ENCODE data around the gene RPLP2. TPM values are rescaled to one million over a fixed set of nuclear protein-coding genes. Genes with fewer than 3 reads are reported as not detected.

The RPLP2 gene
- total RNA-seq, 1 experiment from 2014 or later = 1,325 TPM

GRCh38 chr11:799641-800316 is 10.0 kb upstream of the RPLP2 start:
- Histone ChIP-seq H3K9me3 (ENCODE audit: low read depth, low read length, poor library complexity, severe bottlenecking) (no peaks in the 10 kb centered on the region), H3K4me3 (ENCODE audit: low read depth, low read length, poor library complexity, severe bottlenecking) (no peak overlapping the region), H3K4me1 (ENCODE audit: insufficient read depth, low read length, poor library complexity, severe bottlenecking) (peaks cover 7% of the 10 kb centered on the region), H3K27ac (ENCODE audit: low read depth, low read length, poor library complexity, severe bottlenecking) (no peak overlapping the region), H3K36me3 (ENCODE audit: insufficient read depth, low read length, poor library complexity, severe bottlenecking) (peaks cover 13% of the 10 kb centered on the region), H3K27me3 (replicated peaks; ENCODE audit: insufficient read depth, low read depth, low read length, poor library complexity) (no peaks in the 10 kb centered on the region)
- no peak for DNase-seq (ENCODE audit: low spot score)
- TF ChIP-seq CTCF (conservative IDR thresholded peaks at IDR 0.05; ENCODE audit: low read depth, low read length) (no peak), EZH2 (IDR thresholded peaks at IDR 0.05; ENCODE audit: borderline replicate concordance, low read depth, low read length, poor library complexity, severe bottlenecking) (no peak)
- CTCF ChIA-PET = no interaction called here
- POLR2A ChIA-PET (ENCODE audit: low non-redundant PET) = no interaction called here
- intact Hi-C loops (cut with micrococcal nuclease; ENCODE audit: unreplicated experiment) = no loop called here
- no TSS peak for BruUV-seq (replicated peaks)

DNA sequence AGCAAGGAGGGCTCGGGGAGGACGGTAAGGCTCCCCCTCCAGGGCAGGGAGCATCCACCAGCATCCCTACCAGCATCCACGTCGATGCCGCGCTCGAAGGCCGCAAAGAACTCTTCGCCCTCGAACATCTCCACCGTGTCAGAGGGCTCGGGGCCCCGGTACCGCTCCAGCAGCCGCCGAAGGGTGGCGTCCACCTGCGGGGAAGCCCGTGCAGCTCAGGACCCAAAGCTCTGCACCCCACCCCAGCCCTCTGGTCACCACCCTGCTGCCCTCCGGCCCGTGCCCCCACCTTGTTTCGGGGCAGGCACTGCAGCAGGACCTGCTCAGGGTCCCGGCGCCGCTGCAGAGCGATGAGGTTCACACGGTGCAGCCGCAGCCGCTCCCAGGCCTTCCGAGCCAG is 9.3 kb upstream of the RPLP2 start:
- H3K4me1 ChIP-seq (ENCODE audit: insufficient read depth, low read length, poor library complexity, severe bottlenecking) = peaks cover 5% of the 10 kb centered on the region
- H3K9me3 ChIP-seq (ENCODE audit: low read depth, low read length, poor library complexity, severe bottlenecking) = no peaks in the 10 kb centered on the region
- intact Hi-C loops (cut with micrococcal nuclease; ENCODE audit: unreplicated experiment) = no loop called here
- no peaks in the 10 kb centered on the region for H3K27me3 ChIP-seq (replicated peaks; ENCODE audit: insufficient read depth, low read depth, low read length, poor library complexity)
- no peak overlapping the region for H3K27ac ChIP-seq (ENCODE audit: low read depth, low read length, poor library complexity, severe bottlenecking)
- TF ChIP-seq CTCF (conservative IDR thresholded peaks at IDR 0.05; ENCODE audit: low read depth, low read length) = no peak
- DNase-seq (ENCODE audit: low spot score) = no peak
- no TSS peak for BruUV-seq (replicated peaks)
- no peak overlapping the region for H3K4me3 ChIP-seq (ENCODE audit: low read depth, low read length, poor library complexity, severe bottlenecking)
- peaks cover 13% of the 10 kb centered on the region for H3K36me3 ChIP-seq (ENCODE audit: insufficient read depth, low read length, poor library complexity, severe bottlenecking)
- ChIA-PET POLR2A (ENCODE audit: low non-redundant PET) (no interaction called here), CTCF (no interaction called here)

- intact Hi-C loops (cut with micrococcal nuclease; ENCODE audit: unreplicated experiment) = no loop called here
- H3K9me3 ChIP-seq (ENCODE audit: low read depth, low read length, poor library complexity, severe bottlenecking) = no peaks in the 10 kb centered on the region
- CTCF ChIA-PET = no interaction called here
Observed at GRCh38 chr11:801097-801780, 8.5 kb upstream of the RPLP2 start.

More at GRCh38 chr11:801097-801780, 8.5 kb upstream of the RPLP2 start:
- no TSS peak for BruUV-seq (replicated peaks)
- no peak overlapping the region for H3K27ac ChIP-seq (ENCODE audit: low read depth, low read length, poor library complexity, severe bottlenecking)
- TF ChIP-seq CTCF (conservative IDR thresholded peaks at IDR 0.05; ENCODE audit: low read depth, low read length) (no peak), EZH2 (IDR thresholded peaks at IDR 0.05; ENCODE audit: borderline replicate concordance, low read depth, low read length, poor library complexity, severe bottlenecking) (no peak)
- no peak overlapping the region for H3K4me3 ChIP-seq (ENCODE audit: low read depth, low read length, poor library complexity, severe bottlenecking)
- peaks cover 13% of the 10 kb centered on the region for H3K36me3 ChIP-seq (ENCODE audit: insufficient read depth, low read length, poor library complexity, severe bottlenecking)
- H3K4me1 ChIP-seq (ENCODE audit: insufficient read depth, low read length, poor library complexity, severe bottlenecking) = no peaks in the 10 kb centered on the region
- POLR2A ChIA-PET (ENCODE audit: low non-redundant PET) = no interaction called here
- DNase-seq (ENCODE audit: low spot score) = no peak
- no peaks in the 10 kb centered on the region for H3K27me3 ChIP-seq (replicated peaks; ENCODE audit: insufficient read depth, low read depth, low read length, poor library complexity)
